Uterus (tissue), 4 donors: Measurements from ENCODE around the gene NUMB. TPM values are rescaled to one million over a fixed set of nuclear protein-coding genes. Genes with fewer than 3 reads are reported as not detected.

Experiments
- DNase-seq, 2 donors: peaks; one replicate each; pipeline ENCODE4 v3.0.0-alpha.2; 2019 to 2020
- H3K27ac ChIP-seq, 2 donors: fragments of 200-600 bp; sonication (generic); 1 replicate in 1 of 2; 2 replicates in 1 of 2; pipeline ENCODE4 v1.5.1; 2016 to 2018
- H3K27me3 ChIP-seq, 2 donors: fragments of 200-600 bp; sonication (generic); one replicate each; pipeline ENCODE4 v1.5.1; 2018 to 2019; ENCODE audit warnings: control low read depth in 1 of 2
- H3K36me3 ChIP-seq, 2 donors: fragments of 200-600 bp; sonication (generic); one replicate each; pipeline ENCODE4 v1.5.1; 2019; ENCODE audit warnings: control low read depth in 1 of 2
- H3K4me1 ChIP-seq, 2 donors: fragments of 200-600 bp; sonication (generic); one replicate each; pipeline ENCODE4 v1.5.1; 2018 to 2019; ENCODE audit warnings: control low read depth in 1 of 2
- H3K4me3 ChIP-seq, 2 donors: fragments of 200-600 bp; sonication (generic); 1 replicate in 1 of 2; 2 replicates in 1 of 2; pipeline ENCODE4 v1.5.1; 2018 to 2019; ENCODE audit warnings: mild to moderate bottlenecking in 1 of 2
- H3K9me3 ChIP-seq, 2 donors: fragments of 200-600 bp; sonication (generic); one replicate each; pipeline ENCODE4 v1.5.1; 2019; ENCODE audit warnings: control low read depth in 1 of 2
- POLR2A ChIP-seq, 2 donors: fragments of 450-650 bp; IDR thresholded peaks; one replicate each; pipeline ENCODE4 v1.6.1; 2016; ENCODE audit warnings: antibody characterized with exemption in 2 of 2, mild to moderate bottlenecking in 1 of 2, moderate library complexity in 1 of 2
- intact Hi-C: fragments of 100-400 bp; cut with DNase I; formaldehyde crosslinking; loops from one replicate; pipeline ENCODE4 v1.15.1; 2023; ENCODE audit warnings: low total_unique reads
- total RNA-seq, 4 donors: library from RNA; depleted of rRNA in 3 of 4; stranded (reverse); fragments of >200 nt in 3 of 4; gene quantifications; one replicate each; pipeline versions ENCODE4 v1.1.0 to v1.2.4, GENCODE V29; 2014 to 2023
- TF ChIP-seq, protein P1 (sequence below), 4 experiments: fragments of 200-600 bp in 2 of 4; fragments of 450-650 bp in 2 of 4; sonication (generic) in 2 of 4; IDR thresholded peaks; one replicate each; pipeline ENCODE4 v1.5.1; 2016 to 2019; ENCODE audit warnings: antibody characterized with exemption in 4 of 4, mild to moderate bottlenecking in 2 of 4, moderate library complexity in 1 of 4
- donor health status: DM: yes; HTN: yes; CAD: no.

Gene NUMB
- total RNA-seq, 4 donors from 2014 or later: 27.1 to 119 (median 40.8) TPM

DNA sequence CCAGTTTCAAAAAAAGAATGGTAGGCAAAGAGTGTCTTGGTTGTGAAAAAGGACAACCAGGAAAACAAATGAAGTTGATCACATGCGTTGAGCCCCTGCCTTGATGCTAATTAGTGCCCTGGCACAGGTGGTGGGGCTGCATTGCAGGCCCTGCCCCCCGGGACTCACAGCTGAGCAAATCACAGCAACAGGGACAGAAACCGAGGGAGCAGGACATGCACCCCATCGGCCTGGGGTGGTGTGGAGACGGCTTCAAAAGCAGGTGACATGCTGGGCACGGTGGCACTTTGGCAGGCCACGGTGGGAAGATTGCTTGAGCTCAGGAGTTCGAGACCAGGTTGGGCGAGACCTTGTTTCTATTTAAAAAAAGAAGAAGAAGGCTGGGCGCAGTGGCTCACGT is 222.2 kb downstream of the NUMB start:
- intact Hi-C loops: no loop called here
- H3K4me1 ChIP-seq: peaks cover 0 to 9% of the 10 kb centered on the region in 2 donors
- no peak overlapping the region for H3K4me3 ChIP-seq
- H3K27ac ChIP-seq: peak overlapping the region; percentile 10 to 39
- DNase-seq: no peak
- no peaks in the 10 kb centered on the region for H3K27me3 ChIP-seq
- TF ChIP-seq POLR2A (IDR thresholded peaks at IDR 0.05): no peak
- TF ChIP-seq, protein P1, sequence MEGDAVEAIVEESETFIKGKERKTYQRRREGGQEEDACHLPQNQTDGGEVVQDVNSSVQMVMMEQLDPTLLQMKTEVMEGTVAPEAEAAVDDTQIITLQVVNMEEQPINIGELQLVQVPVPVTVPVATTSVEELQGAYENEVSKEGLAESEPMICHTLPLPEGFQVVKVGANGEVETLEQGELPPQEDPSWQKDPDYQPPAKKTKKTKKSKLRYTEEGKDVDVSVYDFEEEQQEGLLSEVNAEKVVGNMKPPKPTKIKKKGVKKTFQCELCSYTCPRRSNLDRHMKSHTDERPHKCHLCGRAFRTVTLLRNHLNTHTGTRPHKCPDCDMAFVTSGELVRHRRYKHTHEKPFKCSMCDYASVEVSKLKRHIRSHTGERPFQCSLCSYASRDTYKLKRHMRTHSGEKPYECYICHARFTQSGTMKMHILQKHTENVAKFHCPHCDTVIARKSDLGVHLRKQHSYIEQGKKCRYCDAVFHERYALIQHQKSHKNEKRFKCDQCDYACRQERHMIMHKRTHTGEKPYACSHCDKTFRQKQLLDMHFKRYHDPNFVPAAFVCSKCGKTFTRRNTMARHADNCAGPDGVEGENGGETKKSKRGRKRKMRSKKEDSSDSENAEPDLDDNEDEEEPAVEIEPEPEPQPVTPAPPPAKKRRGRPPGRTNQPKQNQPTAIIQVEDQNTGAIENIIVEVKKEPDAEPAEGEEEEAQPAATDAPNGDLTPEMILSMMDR (IDR thresholded peaks at IDR 0.05): no peak
- no peaks in the 10 kb centered on the region for H3K36me3 ChIP-seq
- H3K9me3 ChIP-seq: no peaks in the 10 kb centered on the region

DNA sequence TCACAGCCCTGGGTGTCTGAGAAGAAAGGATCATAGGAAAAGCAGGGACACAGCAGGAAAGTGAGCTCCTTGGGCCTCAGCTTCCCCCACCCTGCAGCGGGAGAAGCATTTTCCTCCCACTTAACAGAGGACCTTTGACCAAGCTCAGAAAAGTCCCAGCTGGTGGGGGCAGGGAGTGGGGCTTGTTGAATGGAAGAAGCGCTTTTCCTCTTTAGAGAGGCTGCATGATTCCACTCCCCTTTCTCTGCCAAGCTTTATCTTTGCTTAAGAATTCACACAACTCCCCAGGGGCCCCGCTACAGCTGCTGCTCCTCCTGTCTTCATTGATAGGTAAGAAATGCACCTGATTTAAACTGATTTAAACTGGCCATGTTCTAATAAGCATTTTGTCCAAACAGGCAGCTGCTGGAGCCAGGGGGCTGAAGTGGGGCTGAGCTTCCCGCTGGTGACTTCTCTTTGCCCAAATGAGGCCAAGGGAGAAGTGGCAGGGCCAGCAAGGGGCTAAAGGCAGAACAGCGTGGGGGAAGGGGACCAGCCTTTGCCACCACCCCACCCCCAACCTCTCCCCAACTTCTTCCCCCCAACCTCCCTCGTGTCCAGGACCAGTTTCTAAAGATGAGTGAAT is 222.7 kb downstream of the NUMB start:
- Histone ChIP-seq H3K27ac (peak overlapping the region; percentile 19 to 39), H3K36me3 (no peaks in the 10 kb centered on the region), H3K27me3 (no peaks in the 10 kb centered on the region), H3K9me3 (no peaks in the 10 kb centered on the region), H3K4me3 (no peak overlapping the region), H3K4me1 (peaks cover 0 to 9% of the 10 kb centered on the region in 2 donors)
- intact Hi-C loops: no loop called here
- TF ChIP-seq POLR2A (IDR thresholded peaks at IDR 0.05): no peak
- TF ChIP-seq, protein P1 (IDR thresholded peaks at IDR 0.05): no peak
- DNase-seq: peak in 1 of 2 donors; percentile 54

DNA sequence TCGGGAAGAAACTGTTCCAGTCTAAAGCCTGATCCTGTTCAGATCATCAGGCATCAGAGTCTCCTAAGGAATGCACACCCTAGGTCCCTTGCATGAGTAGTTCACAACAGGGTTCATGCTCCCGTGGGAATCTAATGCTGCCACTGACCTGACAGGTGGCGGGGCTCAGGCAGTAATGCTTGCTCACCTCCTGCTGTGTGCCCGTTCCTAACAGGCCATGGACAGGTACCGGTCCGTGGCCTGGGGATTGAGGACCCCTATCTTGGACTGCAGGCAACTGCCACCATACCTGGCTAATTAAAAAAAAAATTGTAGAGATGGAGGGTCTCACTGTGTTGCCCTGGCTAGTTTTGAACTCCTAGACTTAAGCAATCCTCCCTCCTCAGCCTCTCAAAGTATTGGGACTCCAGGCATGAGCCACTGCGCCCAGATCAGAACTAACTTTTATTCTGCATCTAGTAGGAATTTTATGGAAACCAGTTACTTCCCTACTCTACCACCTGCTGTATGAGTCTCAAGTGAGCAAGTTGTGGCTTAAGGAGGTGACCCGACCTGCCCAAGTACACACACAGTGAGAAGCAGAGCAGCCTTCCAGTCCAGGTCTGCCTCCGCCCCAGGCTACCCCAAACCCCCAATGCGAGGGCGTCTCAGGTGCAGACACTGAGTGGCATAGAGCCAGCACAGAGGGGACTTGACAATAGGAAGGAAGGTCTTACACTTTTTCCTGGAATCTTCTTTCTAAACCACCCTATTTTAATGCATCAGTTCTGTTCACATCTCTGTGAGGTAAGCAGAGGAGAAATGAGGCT is 223.6 kb downstream of the NUMB start:
- TF ChIP-seq, protein P1 (IDR thresholded peaks at IDR 0.05): no peak
- TF ChIP-seq POLR2A (IDR thresholded peaks at IDR 0.05): no peak
- intact Hi-C loops: no loop called here
- H3K36me3 ChIP-seq: no peaks in the 10 kb centered on the region
- no peak overlapping the region for H3K4me3 ChIP-seq
- no peak for DNase-seq
- peaks cover 0 to 9% of the 10 kb centered on the region in 2 donors for H3K4me1 ChIP-seq
- H3K27ac ChIP-seq: peak overlapping the region; percentile 19 to 39
- no peaks in the 10 kb centered on the region for H3K27me3 ChIP-seq
- no peaks in the 10 kb centered on the region for H3K9me3 ChIP-seq

DNA sequence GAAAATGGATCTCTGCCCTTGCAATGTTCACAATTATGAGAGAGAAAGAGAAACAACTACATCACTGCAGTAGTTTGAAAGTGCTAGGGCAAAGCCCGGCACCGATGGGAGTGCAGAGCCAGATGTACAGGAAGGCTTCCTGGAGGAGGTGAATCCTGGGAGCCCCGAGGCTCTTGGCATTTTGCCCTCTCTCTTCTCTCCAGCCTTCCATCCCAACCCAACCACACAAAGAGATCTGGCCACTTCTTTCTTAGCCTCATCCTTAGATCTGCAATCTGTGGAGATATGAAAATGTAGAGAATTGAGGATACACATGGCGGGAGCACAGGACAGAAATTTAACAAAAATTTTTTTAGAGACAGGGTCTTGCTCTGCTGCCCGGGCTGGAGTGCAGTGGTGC is 224.3 kb downstream of the NUMB start:
- no peaks in the 10 kb centered on the region for H3K9me3 ChIP-seq
- TF ChIP-seq POLR2A (IDR thresholded peaks at IDR 0.05): no peak
- TF ChIP-seq, protein P1 (IDR thresholded peaks at IDR 0.05): no peak
- no peak overlapping the region for H3K4me3 ChIP-seq
- peaks cover 0 to 11% of the 10 kb centered on the region in 2 donors for H3K4me1 ChIP-seq
- no peaks in the 10 kb centered on the region for H3K27me3 ChIP-seq
- intact Hi-C loops: no loop called here
- no peaks in the 10 kb centered on the region for H3K36me3 ChIP-seq
- no peak for DNase-seq
- no peak overlapping the region for H3K27ac ChIP-seq

DNA sequence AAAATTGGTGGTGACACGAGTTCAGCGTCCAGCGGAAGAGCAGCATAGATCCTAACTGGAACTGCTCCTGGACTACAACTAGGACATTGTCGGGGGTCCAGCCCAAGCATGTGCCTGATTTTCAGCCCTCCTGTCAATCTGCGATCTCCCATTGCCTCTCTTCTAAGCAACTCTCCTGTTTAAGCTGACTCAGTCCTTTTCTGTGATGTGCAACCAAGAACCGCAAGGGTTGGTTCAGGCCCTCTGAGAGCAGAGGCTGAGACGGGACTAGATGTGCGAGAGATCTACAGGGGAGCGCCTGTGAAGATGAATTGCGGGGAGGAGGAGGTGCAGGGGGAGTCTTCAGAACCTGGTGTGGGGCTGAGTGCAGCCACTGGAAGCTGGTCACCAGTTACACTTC is 224.8 kb downstream of the NUMB start:
- H3K4me1 ChIP-seq: peaks cover 4 to 15% of the 10 kb centered on the region in 2 donors
- intact Hi-C loops: no loop called here
- no peaks in the 10 kb centered on the region for H3K9me3 ChIP-seq
- H3K27ac ChIP-seq: no peak overlapping the region
- no peak for DNase-seq
- H3K4me3 ChIP-seq: no peak overlapping the region
- H3K36me3 ChIP-seq: no peaks in the 10 kb centered on the region
- H3K27me3 ChIP-seq: no peaks in the 10 kb centered on the region
- TF ChIP-seq POLR2A (IDR thresholded peaks at IDR 0.05): no peak
- TF ChIP-seq, protein P1 (IDR thresholded peaks at IDR 0.05): no peak
